HG03045 (cell line): ENCODE data around the gene PCDH9.
"Not testable (repeated sequence)": the region's sequence is repeated elsewhere in the genome, so short reads cannot be mapped to it uniquely, and the experiment has no call there.

ENCODE experiments used
- ATAC-seq: cut with Tn5 transposase; IDR thresholded peaks from one replicate; pipeline ENCODE4 v1.9.1; 2021; ENCODE audit warnings: mild to moderate bottlenecking, moderate library complexity; ENCODE audit not compliant: unreplicated experiment

PCDH9 gene

GRCh38 chr13:66259426-66259825, 970.7 kb downstream of the PCDH9 start:
- not testable (repeated sequence) for ATAC-seq
